Liver (tissue), 9 donors: ENCODE results near the gene SRSF2. TPM values are rescaled to one million over a fixed set of nuclear protein-coding genes. Genes with fewer than 3 reads are reported as not detected.

ENCODE experiments used
- DNase-seq: peaks from one replicate; pipeline ENCODE4 v3.0.0-alpha.2; 2017; ENCODE audit warnings: low spot score
- H3K27ac ChIP-seq, 2 donors: one replicate each; pipeline ENCODE4 v1.7.0; 2013; ENCODE audit warnings: inconsistent platforms in 2 of 2, low read length in 2 of 2, control low read depth in 1 of 2, low read depth in 1 of 2, mild to moderate bottlenecking in 1 of 2
- H3K27me3 ChIP-seq, 4 donors: one replicate each; pipeline versions ENCODE4 v1.6.1 to v1.7.0; 2013; ENCODE audit warnings: low read length in 3 of 4, inconsistent platforms in 1 of 4, mild to moderate bottlenecking in 1 of 4, moderate library complexity in 1 of 4; ENCODE audit not compliant: control insufficient read depth in 4 of 4, insufficient read depth in 4 of 4
- H3K36me3 ChIP-seq, 4 donors: one replicate each; pipeline versions ENCODE4 v1.6.1 to v1.7.0; 2013; ENCODE audit warnings: low read length in 3 of 4, mild to moderate bottlenecking in 3 of 4, low read depth in 1 of 4, moderate library complexity in 1 of 4; ENCODE audit not compliant: control insufficient read depth in 4 of 4, insufficient read depth in 3 of 4
- H3K4me1 ChIP-seq, 4 donors: one replicate each; pipeline versions ENCODE4 v1.6.1 to v1.7.0; 2013; ENCODE audit warnings: low read length in 3 of 4, mild to moderate bottlenecking in 3 of 4, moderate library complexity in 1 of 4; ENCODE audit not compliant: control insufficient read depth in 4 of 4, insufficient read depth in 4 of 4
- H3K4me3 ChIP-seq, 3 donors: one replicate each; pipeline versions ENCODE4 v1.6.1 to v1.7.0; 2013; ENCODE audit warnings: low read length in 3 of 3, control low read depth in 1 of 3, low read depth in 1 of 3, mild to moderate bottlenecking in 1 of 3
- H3K9ac ChIP-seq, 2 donors: one replicate each; pipeline ENCODE4 v1.7.0; 2013; ENCODE audit warnings: low read length in 2 of 2, mild to moderate bottlenecking in 2 of 2, moderate library complexity in 2 of 2, control low read depth in 1 of 2, low read depth in 1 of 2
- H3K9me3 ChIP-seq, 4 donors: one replicate each; pipeline versions ENCODE4 v1.6.1 to v1.7.0; 2013; ENCODE audit warnings: low read length in 3 of 4; ENCODE audit not compliant: control insufficient read depth in 4 of 4
- ATF3 ChIP-seq: IDR thresholded peaks from 2 replicates; pipeline ENCODE4 v1.6.1; 2016; ENCODE audit warnings: antibody characterized with exemption
- CTCF ChIP-seq: fragments of 150-350 bp; IDR thresholded peaks from 2 replicates; pipeline ENCODE4 v1.5.1; 2017; ENCODE audit warnings: improper control_type of control experiment, low read depth, low read length; ENCODE audit not compliant: missing input control
- FOXA1 ChIP-seq: IDR thresholded peaks from 2 replicates; pipeline ENCODE4 v1.6.1; 2016; ENCODE audit warnings: antibody characterized with exemption
- GABPA ChIP-seq, 2 donors: IDR thresholded peaks in 1 of 2; conservative IDR thresholded peaks in 1 of 2; 2 replicates each; pipeline ENCODE4 v1.6.1; 2016; ENCODE audit warnings: antibody characterized with exemption in 2 of 2, mild to moderate bottlenecking in 1 of 2, moderate library complexity in 1 of 2
- HNF4A ChIP-seq, 2 donors: conservative IDR thresholded peaks; 2 replicates each; pipeline ENCODE4 v1.6.1; 2016; ENCODE audit warnings: antibody characterized with exemption in 2 of 2, mild to moderate bottlenecking in 2 of 2
- HNF4G ChIP-seq: IDR thresholded peaks from 2 replicates; pipeline ENCODE4 v1.6.1; 2016; ENCODE audit warnings: antibody characterized with exemption
- JUND ChIP-seq, 2 donors: IDR thresholded peaks; 2 replicates each; pipeline ENCODE4 v1.6.1; 2016; ENCODE audit warnings: antibody characterized with exemption in 2 of 2
- NR2F2 ChIP-seq: IDR thresholded peaks from 2 replicates; pipeline ENCODE4 v1.6.1; 2016; ENCODE audit warnings: antibody characterized with exemption
- RAD21 ChIP-seq, 2 donors: IDR thresholded peaks; 2 replicates each; pipeline ENCODE4 v1.6.1; 2016; ENCODE audit warnings: antibody characterized with exemption in 2 of 2, mild to moderate bottlenecking in 2 of 2
- RXRA ChIP-seq, 2 donors: IDR thresholded peaks; 2 replicates each; pipeline ENCODE4 v1.6.1; 2017 to 2018; ENCODE audit warnings: antibody characterized with exemption in 2 of 2, mild to moderate bottlenecking in 1 of 2
- SP1 ChIP-seq: IDR thresholded peaks from 2 replicates; pipeline ENCODE4 v1.6.1; 2018; ENCODE audit warnings: antibody characterized with exemption, mild to moderate bottlenecking
- YY1 ChIP-seq: IDR thresholded peaks from 2 replicates; pipeline ENCODE4 v1.6.1; 2016; ENCODE audit warnings: antibody characterized with exemption, mild to moderate bottlenecking
- ZBTB33 ChIP-seq: IDR thresholded peaks from 2 replicates; pipeline ENCODE4 v1.6.1; 2016; ENCODE audit warnings: antibody characterized with exemption
- WGBS: extraction: QIAGEN DNeasy Blood & Tissue Kit; methylation state at CpG from one replicate; pipeline ENCODE4 v1.1.7; 2013; 5-methylcytosine and 5-hydroxymethylcytosine counted together
- polyA plus RNA-seq, 2 donors: library from polyadenylated mRNA; stranded (reverse) in 1 of 2; unstranded in 1 of 2; fragments of 200-250 nt in 1 of 2; fragments of >200 nt in 1 of 2; fragmentation: Nextera tagmentation in 1 of 2; extraction: Ambion mirVana in 1 of 2; gene quantifications; one replicate each; pipeline versions ENCODE4 v1.2.1 to v1.2.3, GENCODE V29; 2013 to 2015
- total RNA-seq, 2 donors: library from RNA; depleted of rRNA; stranded (reverse); fragments of >200 nt; gene quantifications; one replicate each; pipeline ENCODE4 v1.2.3, GENCODE V29; 2014
- TF ChIP-seq, protein P1 (sequence below): IDR thresholded peaks from 2 replicates; pipeline ENCODE4 v1.6.1; 2016; ENCODE audit warnings: antibody characterized with exemption
- TF ChIP-seq, protein P2 (sequence below): IDR thresholded peaks from 2 replicates; pipeline ENCODE4 v1.6.1; 2016; ENCODE audit warnings: antibody characterized with exemption, mild to moderate bottlenecking
- donor health status: healthy.
- donor health status: healthy.
- donor health status: healthy.
- donor health status: healthy.
- donor health status: healthy.

SRSF2 gene
- total and polyA plus RNA-seq, 4 donors = 66.5 to 184 (median 150) TPM

- Histone ChIP-seq H3K27me3 (no peaks in the 10 kb centered on the region), H3K27ac (peak overlapping the region; percentile 38 to 49), H3K4me3 (peak overlapping the region in 1 of 3 donors; percentile 96), H3K36me3 (peaks cover 9 to 38% (median 28%) of the 10 kb centered on the region in 4 donors), H3K9me3 (no peaks in the 10 kb centered on the region), H3K4me1 (peaks cover 4 to 49% (median 47%) of the 10 kb centered on the region in 4 donors), H3K9ac (peak overlapping the region; percentile 5 to 58)
- WGBS = 48% methylated on average over 8 of the region's 8 CpGs
- TF ChIP-seq YY1 (peak; percentile 4), FOXA1 (no peak)
- no peak for DNase-seq
Measured at GRCh38 chr17:76734080-76734840, 2.9 kb downstream of the SRSF2 start.

DNA sequence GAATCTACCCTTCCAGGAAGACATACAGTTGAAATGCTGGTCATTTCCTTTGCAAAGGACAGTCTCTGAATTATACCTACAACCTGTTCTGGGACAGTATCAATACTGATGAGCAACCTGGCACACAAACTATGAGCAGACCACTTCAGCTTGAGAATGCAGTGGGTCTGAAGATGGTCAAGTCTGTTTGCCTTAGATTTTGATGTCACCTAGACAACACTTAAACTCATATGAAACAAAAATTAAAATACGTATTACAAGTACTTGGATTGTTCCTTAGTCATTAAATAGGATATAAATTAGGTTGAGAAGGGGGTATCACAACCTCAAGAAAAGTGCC is 3.5 kb downstream of the SRSF2 start:
- Histone ChIP-seq H3K27me3 (no peaks in the 10 kb centered on the region), H3K9ac (no peak overlapping the region), H3K9me3 (no peaks in the 10 kb centered on the region), H3K36me3 (peaks cover 11 to 38% (median 28%) of the 10 kb centered on the region in 4 donors), H3K27ac (no peak overlapping the region), H3K4me1 (peaks cover 6 to 43% (median 41%) of the 10 kb centered on the region in 4 donors), H3K4me3 (no peak overlapping the region)
- DNase-seq = no peak
- TF ChIP-seq FOXA1 (no peak), HNF4G (no peak), YY1 (no peak), SP1 (no peak)
- TF ChIP-seq, protein P1, sequence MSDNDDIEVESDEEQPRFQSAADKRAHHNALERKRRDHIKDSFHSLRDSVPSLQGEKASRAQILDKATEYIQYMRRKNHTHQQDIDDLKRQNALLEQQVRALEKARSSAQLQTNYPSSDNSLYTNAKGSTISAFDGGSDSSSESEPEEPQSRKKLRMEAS = no peak
- WGBS = 79% methylated on average over 1 of the region's 1 CpG

DNA sequence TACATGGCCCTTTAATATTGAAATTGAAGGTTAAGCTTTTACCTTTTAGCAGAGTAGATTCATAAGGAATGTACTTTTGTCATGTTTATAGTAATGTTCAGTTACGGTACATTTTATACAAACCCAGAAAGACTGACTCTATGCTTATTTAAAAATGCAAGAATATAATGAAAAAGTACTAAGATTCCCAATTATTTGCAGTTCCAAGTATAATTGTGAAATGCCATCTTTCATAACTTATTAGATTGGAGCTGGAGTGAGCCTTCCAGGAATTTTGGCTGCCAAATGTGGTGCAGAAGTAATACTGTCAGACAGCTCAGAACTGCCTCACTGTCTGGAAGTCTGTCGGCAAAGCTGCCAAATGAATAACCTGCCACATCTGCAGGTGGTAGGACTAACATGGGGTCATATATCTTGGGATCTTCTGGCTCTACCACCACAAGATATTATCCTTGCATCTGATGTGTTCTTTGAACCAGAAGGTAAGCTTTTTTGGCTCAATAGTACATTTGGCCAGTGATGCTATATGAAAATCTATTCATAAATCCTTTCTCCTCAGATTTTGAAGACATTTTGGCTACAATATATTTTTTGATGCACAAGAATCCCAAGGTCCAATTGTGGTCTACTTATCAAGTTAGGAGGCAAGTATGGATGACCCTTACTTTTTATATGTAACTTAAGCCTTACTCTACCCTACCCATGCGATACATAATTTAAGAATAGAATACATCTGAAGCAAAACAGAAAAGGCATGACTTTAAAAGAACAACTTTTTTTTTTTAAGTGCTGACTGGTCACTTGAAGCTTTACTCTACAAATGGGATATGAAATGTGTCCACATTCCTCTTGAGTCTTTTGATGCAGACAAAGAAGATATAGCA is 4.2 kb downstream of the SRSF2 start:
- Histone ChIP-seq H3K9me3 (no peaks in the 10 kb centered on the region), H3K27ac (no peak overlapping the region), H3K4me1 (peaks cover 7 to 41% (median 37%) of the 10 kb centered on the region in 4 donors), H3K36me3 (peaks cover 12 to 38% (median 28%) of the 10 kb centered on the region in 4 donors), H3K9ac (no peak overlapping the region), H3K4me3 (no peak overlapping the region), H3K27me3 (no peaks in the 10 kb centered on the region)
- no peak for TF ChIP-seq YY1
- no peak for TF ChIP-seq ZBTB33
- no peak for TF ChIP-seq GABPA (IDR thresholded peaks at IDR 0.05 in 1 of 2, conservative IDR thresholded peaks at IDR 0.05 in 1 of 2)
- no peak for TF ChIP-seq FOXA1
- TF ChIP-seq HNF4G = no peak
- no peak for TF ChIP-seq ATF3
- TF ChIP-seq RAD21 (IDR thresholded peaks at IDR 0.05) = no peak
- no peak for TF ChIP-seq JUND (IDR thresholded peaks at IDR 0.05)
- no peak for TF ChIP-seq CTCF
- TF ChIP-seq SP1 = no peak
- TF ChIP-seq, protein P2, sequence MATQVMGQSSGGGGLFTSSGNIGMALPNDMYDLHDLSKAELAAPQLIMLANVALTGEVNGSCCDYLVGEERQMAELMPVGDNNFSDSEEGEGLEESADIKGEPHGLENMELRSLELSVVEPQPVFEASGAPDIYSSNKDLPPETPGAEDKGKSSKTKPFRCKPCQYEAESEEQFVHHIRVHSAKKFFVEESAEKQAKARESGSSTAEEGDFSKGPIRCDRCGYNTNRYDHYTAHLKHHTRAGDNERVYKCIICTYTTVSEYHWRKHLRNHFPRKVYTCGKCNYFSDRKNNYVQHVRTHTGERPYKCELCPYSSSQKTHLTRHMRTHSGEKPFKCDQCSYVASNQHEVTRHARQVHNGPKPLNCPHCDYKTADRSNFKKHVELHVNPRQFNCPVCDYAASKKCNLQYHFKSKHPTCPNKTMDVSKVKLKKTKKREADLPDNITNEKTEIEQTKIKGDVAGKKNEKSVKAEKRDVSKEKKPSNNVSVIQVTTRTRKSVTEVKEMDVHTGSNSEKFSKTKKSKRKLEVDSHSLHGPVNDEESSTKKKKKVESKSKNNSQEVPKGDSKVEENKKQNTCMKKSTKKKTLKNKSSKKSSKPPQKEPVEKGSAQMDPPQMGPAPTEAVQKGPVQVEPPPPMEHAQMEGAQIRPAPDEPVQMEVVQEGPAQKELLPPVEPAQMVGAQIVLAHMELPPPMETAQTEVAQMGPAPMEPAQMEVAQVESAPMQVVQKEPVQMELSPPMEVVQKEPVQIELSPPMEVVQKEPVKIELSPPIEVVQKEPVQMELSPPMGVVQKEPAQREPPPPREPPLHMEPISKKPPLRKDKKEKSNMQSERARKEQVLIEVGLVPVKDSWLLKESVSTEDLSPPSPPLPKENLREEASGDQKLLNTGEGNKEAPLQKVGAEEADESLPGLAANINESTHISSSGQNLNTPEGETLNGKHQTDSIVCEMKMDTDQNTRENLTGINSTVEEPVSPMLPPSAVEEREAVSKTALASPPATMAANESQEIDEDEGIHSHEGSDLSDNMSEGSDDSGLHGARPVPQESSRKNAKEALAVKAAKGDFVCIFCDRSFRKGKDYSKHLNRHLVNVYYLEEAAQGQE = no peak
- TF ChIP-seq NR2F2 = no peak
- no peak for TF ChIP-seq HNF4A (conservative IDR thresholded peaks at IDR 0.05)
- TF ChIP-seq, protein P1 = no peak
- TF ChIP-seq RXRA (IDR thresholded peaks at IDR 0.05) = no peak
- WGBS = 86% methylated on average over 3 of the region's 3 CpGs
- no peak for DNase-seq
